SIG-M5 (cell line): Measurements from ENCODE around the gene NUDT14.

ENCODE experiments used
- DNase-seq: peaks from one replicate; lab custom pipeline; 2025; lab: John Stamatoyannopoulos, UW

Gene NUDT14

DNA sequence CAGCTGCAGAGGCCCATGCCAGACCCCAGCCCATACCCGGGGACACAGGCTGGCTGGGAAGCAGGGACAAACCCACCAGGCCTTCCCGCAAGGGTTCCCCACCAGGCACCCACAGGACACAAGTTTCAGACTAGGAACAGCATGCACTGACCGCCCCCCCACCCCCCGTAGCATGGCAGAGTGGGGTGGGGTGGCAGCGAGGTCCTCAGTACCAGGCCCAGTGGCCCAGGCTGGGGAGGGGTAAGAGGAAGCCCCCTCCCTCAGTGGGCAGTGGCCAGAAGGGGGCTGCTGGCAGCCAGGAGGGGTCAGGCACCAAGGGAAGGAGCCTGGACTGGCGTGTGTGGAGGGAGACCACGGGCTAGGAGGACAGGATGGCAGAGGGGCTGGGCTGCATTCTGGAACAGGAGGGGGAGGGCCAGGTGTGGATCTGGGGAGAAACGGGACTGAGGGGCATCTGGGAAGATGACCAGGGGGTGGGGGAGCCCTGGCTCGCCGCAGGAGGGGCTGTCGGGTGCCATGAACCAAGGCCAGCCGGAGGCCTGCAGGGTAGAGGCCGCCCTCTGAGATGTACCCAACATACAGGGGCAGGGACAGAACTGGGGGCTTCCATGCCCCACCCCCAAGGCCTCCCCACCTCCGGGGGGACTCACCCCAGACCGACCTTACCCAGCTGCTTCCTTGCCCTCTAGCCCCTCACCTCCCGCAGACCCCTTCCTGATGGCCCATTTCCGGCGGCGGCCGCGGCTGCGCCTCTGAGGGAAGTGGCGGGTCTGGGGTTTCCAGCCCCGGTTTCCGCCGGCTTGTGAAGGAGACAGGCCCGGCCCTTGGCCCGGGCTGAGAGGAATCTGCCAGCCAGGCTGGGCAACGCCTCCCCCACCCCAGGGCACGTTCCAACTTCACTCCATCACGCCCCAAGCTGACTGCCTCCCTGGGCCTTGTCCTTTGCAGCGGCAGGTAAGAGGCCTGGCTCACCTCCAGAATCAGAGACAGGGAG lies 6.9 kb downstream of the NUDT14 start:
- no peak for DNase-seq

DNA sequence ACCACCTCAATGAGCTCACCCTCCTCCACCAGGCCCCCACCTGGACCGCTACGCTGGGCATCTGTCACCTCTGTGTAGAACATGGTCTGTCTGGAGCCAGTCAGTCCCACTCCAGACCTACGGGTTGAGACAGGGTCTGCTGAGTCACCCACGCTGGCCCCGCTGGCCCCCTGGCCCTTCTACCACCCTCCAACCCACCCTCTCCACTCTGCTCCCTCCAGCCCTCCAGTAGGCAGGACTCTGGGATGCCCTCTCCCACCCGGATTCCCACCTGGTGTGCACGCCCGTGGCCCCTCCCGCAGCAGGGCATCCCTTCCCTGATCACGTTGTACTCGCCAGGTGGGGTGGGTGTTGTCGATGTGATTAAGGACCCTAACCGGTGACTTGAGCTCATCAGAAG lies 8.0 kb downstream of the NUDT14 start:
- no peak for DNase-seq

DNA sequence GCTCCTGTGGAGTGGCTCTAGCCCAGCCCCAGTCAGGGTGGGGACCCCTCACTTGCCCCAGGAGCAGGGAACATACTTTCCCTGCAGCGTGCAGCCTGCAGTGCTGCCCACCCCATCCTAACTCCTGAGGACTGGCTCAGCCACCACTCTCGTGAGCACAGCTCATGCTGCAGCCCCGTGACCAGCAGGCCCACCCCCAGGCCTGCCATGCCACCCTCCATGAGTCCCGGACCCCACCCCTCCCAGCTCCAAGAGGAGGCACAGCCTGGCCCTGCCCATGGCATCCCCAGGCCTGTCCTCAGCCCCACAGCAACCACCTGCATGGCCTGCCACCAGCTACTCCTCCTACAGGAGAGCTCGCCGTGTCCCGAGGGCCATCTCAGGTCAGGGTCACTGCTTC lies 8.6 kb downstream of the NUDT14 start:
- DNase-seq: no peak

DNA sequence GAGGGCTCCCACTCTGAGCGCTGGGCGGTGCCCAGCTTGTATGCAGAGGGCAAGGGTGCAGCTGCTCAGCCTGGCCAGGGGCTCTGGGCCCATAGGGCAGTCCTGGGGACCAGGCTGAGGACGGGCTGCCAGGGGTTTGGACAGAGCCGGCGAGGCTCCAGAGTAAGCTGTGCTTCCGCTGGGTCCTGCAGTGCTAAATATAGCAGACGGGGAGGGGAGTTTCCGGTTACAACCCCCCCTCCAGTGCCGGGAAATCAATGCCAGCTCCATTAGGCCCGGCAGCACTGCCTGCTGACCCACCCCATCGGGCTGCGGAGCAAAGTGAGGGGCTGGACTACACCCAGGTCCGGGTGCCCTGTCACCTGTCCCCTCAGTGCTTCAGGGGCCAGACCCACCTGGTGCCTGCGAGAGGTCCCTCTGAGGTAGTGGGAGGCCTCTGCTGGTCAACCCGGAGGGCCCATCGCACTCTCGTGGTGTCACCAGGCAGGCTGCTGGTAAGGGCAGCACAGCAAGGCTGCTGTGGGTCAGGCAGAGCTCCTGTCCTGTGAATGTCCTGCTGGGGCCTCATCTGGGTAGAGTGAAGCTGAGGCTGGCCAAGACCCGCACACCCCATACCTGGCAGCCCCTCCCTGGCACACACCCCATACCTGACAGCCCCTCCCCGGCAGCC lies 10.0 kb downstream of the NUDT14 start:
- no peak for DNase-seq

DNA sequence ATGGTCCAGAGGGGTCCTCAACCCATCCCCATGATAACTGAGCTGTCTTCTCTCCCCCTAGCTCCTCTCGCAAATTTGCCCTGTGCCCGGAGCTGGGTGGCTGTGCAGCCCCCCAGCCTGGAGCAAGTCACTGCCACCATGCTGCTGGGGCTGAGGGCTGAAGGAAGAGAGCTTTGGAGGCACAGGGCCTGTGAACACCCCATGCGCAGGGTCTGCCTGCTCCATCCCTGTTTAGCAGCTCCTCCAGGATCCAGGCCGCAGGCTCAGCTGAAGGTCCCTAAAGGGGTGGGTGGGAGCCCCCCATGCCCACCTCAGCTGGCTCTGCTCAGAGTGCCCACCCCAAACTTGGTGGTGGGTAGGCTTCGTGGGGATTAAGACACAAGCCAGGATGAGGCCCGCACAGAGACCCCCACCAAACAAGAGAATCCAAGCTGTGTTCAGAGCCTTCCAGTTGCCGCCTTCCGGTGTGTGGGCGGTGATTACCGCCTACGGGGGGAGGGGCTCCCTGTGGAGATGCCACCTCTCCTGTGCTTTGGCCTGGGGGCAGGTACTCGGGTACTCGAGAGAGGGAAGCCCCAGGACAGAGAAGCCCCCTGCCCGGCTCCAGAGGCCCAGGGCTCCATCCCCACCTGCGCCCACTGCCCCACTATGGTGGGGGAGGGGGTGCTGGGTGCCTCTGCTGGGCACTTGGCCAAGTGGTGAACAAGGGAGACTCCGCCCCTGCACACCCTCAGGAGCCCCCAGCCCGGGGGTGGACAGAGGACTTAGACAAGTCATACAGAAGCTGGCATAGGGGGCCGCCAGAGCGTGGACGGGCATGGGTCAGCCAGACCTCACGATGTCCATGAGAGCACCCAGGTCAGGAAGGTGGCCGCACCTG lies 11.1 kb downstream of the NUDT14 start:
- DNase-seq: no peak

DNA sequence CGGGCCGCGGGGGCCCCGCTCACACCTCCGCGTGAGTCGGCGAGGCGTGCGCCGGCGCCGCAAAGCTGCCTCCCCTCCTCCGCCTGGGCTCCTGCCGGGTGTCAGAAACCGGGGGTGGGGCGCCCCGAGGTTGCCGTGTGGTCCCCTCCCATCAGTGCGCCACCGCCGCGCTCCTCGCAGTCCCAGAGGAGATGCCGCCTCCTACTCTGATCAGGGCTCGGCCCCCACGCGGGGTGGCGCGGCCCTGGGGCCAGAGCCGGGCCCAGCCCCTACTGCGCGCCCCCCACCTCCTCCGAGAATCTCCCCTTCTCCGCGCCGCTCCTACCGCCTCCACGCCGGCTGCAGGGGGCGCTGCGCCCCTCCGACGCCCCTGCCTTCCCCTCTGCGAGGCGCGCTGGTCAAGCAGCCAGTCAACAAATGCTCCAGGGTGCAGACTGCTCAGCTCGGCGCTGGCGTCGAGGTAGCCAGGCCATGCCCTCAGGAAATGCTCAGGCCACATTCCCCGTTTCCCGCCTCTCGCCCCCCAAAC lies 12.1 kb downstream of the NUDT14 start:
- DNase-seq: no peak

DNA sequence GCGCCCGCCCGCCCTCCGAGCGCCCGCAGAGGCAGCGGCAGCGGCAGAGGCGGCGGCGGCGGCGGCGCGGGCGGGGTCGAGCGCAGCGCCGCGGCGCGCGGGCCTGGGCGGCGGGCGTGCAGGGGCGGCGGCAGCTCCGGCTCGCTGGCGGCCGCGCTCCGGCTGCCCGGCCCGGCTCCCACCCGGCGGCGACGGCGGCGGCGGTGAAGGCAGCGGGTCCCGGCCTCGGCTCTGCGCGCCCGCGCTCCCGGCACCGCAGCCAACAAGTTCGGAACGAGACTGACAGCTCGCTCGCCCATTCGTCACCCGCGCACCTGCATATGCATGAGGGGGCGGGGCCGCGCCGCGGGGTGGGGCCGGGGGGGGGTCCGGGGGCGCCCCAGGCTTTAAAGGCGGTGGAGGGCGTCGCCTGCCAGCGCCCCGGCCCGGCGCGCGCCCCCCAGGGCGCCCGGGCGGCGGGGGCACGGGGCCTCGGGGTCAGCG lies 12.6 kb downstream of the NUDT14 start, which contains the start of gene JAG2:
Gene JAG2, minus strand, starts transcription at position 281 of the 483 bp plus-strand sequence. CDS start 356 bp downstream, outside the sequence.
- no peak for DNase-seq

DNA sequence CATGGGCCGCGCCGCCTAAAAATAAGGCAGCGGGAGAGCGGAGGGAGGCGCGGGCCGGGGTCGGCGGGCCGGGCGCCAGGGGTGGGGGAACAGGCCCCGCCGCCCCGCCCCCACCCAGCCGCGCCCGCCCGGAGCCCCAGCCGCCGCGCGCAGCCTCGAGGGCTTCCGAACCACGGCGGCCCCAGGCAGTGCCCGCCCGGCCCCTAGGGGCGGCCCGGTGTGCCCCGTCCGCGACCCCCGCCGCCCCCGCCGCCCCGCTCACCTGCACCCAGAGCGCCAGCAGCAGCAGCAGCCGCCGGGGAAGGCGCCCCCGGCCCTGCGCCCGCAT lies 13.1 kb downstream of the NUDT14 start:
- no peak for DNase-seq

DNA sequence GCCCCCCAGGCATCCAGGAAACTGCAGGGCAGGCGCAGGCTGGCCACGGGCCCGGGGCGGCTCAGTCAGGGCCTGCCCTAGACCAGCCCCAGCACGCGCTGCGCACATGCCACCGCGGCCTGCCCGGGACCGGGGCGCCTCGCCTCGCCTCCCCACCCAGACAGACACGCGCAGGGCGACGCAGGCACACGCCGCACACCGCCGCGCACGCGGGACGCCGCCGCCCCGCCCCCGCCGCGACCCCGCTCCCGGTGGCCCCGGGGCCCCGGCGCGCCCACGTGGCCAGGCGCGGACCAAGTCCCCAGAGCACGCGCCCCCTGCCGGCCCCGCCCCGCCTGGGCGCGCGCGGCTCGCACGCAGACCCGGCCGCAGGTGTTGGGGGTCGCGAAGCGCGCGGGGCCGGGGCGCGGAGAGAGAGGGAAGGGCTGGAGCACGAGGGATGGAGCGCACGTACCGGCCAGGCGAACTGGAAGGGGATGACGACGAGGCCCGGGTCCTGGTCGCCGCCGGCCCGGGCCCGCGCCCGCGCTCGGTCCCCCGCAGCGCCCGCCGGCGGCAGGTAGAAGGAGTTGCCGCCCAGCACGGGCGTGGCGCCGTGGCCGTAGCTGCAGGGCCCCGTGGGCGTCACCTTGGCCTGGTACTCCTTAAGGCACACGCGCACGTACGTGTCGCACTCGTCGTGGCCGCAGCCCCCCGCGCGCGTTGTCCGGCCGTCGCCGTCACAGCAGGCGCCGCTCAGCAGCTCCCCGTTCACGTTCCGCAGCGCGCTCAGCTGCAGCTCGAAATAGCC lies 13.6 kb downstream of the NUDT14 start:
- no peak for DNase-seq

DNA sequence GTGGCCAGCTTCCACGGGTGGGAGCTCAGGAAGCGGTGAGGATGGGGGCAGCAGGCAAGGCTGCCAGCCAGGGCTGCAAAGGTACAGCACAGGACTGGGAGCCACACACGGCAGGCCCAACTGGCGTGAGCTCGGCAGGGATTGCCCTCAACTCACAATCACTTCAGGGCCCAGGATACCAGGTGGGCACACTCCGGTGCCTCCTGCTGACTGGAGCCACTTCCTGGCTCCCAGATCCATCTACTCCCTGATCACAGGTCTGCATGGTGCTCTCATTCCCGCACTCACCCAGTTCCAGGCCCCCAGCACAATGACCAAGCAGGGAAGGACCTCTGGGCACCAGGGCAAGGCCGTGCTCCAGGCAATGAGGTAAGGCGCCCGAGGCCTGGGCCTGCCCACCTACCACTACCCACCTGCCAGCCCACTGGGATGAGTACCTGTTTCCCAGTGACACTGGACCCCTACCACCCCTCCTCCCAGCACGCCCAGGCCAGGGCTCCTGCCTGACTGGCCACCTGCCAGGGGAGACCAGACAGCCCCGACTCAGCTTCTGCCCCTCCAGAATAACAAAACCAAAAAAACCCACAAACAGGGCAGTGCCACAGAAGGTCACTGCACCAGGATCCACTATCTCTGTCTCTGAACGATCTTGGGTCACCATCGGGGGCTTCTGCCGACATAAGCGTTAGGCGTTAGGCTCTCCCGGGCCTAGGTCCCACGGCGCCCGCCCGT lies 14.4 kb downstream of the NUDT14 start:
- no peak for DNase-seq

DNA sequence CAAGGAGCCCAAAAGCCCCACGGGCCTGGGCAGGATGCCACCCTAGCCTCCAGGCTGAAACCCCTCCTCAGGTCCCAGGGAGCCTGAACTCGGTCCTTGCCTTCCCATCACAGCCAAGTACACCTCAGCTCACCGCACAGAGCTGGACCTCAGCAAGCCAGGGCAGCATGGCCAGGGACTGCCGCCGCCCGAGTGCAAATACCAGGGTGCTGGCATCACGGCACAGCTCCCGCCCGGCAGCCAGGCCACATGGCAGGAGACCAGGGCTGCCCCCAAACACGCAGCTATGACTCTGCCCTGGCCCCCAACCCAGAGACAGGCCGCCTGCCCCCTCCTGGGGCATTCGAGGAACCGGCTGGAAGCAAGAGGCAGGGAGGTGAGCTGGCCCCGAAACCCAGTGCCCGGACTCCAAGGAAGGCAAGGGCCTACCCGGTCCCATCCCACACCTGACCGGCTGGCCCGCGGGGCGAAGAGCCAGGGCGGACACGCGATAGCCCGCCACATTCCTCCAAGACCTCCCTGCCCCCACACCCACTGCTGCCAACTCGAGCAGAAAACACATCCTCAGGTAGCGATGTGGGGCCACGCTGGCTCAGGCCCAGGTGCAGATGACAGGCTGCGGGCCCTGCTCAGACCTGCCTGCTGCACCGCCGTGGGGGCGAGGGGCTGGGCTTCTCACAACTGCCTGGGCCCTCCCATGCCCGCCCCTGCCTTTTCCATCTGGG lies 15.2 kb downstream of the NUDT14 start:
- DNase-seq: no peak

DNA sequence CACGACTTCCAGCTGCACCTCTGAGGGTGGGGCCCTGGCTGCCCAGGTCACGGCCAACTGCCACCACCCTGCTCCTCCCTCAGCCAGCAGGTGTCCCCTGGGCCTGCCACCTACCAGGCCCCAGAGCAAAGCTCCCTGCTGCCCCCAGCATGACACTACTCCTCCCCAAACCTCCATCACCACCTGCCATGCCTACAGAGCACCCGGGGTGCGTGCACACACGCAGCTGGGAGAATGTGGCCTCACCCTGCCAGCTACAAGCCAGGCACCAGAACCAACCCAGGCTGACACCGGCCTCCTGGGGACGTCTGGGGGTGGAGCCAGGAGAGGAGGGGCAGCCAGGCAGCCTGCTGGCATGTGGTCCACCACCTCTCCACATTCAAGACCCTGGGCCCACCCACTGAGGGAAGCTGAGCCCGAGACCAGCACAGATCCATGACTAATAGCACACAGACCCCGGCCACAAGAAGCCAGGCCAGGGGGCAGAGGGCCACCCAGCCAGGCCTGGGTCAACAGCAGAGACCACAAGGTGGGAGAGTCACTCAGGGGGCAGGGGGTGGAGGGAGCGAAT lies 15.9 kb downstream of the NUDT14 start:
- no peak for DNase-seq

DNA sequence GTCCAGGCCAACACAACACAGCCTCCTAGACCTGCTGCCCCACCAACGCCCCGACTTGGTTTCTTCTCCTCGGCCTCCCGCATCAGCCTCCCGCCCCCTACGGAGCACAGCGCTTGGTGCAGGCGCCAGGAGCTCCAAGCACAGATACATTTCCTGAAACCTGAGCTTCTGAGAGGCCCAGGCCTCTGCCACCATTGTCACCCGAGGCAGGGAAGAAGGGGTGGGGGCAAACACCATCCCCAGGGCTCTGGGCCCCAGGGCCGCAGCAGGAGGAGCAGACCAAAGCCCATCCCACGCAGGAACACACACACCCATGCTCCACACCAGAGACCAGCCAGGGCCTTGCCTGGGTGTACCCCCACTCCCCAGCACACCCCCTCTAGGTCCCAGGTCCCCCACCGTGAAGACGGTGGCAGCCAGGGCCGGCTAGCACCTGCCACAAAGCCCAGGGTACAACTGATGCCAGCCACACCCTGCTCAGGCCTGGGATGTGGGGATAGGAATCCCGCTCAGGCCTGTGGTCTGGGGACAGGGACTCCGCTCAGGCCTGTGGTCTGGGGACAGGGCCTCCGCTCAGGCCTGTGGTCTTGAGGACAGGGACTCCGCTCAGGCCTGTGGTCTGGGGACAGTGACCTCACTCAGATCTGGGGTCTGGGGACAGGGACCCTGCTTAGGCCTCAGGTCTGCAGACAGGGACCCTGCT lies 17.9 kb downstream of the NUDT14 start:
- DNase-seq: no peak

DNA sequence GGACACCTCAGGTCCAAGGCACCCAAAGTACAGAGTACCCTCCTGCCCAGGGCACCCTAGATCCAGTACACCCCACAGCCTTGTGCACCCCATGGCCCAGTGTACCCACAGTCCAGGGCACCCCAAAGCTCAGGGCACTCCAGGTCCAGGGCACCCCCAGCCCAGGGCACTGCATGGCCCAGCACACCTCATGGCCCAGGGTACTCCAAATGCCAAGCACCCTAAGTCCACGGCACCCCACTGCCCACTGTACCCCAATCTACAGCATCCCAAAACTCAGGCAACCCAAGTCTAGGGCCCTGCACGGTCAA lies 18.5 kb downstream of the NUDT14 start:
- no peak for DNase-seq

DNA sequence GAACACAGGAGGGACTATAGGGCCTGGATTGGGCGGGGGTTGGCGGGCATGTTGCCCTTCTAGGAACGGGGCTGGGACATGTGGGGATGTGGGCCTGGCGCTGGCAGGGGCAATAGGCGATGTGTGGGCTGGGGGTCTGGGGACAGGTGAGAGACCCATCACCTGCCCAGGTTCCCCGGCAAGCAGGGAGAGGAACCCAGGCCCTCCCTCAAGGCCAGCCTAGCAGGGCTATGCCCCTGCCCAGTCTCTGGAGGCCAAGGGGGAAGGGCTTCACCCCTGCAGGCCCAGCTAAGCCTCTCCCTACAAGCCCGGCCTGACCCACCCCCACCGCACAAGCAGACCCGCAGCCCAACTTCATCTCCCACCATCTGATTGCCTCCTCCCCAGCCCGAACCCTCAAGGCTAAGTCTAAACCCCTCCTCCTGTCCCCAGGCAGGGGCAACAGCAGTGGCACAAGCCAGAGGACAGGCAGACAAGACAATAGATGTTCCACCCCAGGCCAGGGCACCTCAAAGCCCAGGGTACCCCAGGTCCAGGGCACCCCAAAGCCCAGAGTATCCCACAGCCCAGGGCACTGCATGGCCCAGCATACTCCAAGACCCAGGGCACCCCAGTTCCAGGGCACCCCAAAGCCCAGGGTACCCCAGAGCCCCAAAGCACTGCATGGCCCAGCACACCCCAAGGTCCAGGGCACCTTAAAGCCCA lies 19.0 kb downstream of the NUDT14 start:
- DNase-seq: no peak

DNA sequence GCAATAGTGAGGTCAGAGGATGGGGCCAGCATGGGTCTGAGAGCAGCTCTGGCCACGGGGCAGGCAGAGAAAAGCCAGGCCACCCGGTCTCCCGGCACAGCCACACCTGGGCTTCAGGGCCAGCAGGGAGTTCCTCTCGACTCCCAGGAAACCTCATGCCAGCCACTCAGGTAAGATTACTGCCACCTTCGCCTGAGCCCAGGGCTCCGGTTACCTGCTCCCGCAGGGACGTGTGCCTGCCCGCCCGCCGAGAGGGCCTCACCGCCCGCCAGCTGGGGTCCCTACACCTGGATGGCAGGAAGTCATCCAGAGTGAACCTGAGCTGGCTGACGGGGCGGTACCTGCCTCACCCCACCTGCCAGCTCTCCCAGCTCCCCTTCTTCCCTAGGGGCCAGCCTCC lies 19.8 kb downstream of the NUDT14 start:
- DNase-seq: no peak

DNA sequence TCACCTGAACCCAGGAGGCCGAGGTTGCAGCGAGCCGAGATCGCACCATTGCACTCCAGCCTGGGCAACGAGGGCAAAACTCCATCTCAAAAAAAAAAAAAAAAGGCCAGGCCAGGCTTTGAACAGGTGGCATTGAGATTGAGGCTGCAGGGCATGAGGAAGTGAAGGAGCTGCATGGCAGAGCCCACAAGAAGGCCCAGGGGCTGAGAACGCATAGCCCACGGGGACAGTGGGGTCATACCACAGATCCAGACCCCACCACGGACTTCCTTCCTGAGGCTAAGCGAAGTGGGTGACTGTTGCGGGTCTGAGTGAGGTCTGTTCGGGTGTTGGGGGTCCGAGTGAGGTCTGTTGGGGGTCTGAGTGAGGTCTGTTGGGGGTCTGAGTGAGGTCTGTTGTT lies 20.3 kb downstream of the NUDT14 start:
- DNase-seq: no peak

DNA sequence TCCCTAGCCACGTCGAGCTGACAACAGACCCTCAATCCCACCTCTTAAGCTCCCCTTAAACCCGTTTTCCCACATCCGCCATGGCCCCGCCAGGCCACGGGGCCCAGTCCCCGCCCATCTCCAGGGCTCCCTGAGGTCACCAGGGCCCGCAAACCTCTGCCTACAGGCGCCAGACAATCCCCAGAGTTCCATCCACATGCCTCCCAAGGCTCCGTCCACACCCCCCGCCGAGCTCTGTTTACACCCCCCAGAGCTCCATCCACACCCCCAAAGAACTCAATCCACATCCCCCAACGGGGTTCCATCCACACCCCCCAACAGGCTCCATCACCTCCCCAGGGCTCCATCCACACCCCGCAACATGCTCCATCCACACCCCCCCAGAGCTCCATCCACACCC lies 21.8 kb downstream of the NUDT14 start:
- DNase-seq: no peak
